OCI-LY7 (cell line): ENCODE measurements around the gene ATG4B. TPM values are rescaled to one million over a fixed set of nuclear protein-coding genes. Genes with fewer than 3 reads are reported as not detected.

Experiments used
- BruUV-seq: library from RNA; stranded (reverse); fragments of 400-500 nt; replicated peaks from 2 replicates; lab custom pipeline; 2021; lab: Mats Ljungman, UMichigan
- CTCF ChIA-PET: fragments of 300-600 bp; sonication (Branson Sonifier 250); formaldehyde crosslinking; loops from one replicate; lab custom pipeline; 2022; ENCODE audit warnings: antibody characterized with exemption; ENCODE audit not compliant: unreplicated experiment; lab: Charles Lee
- POLR2A ChIA-PET: fragments of 300-600 bp; sonication (Branson Sonifier 250); formaldehyde crosslinking; loops from one replicate; lab custom pipeline; 2022; ENCODE audit warnings: antibody characterized with exemption; lab: Charles Lee
- DNase-seq: peaks from one replicate; pipeline ENCODE4 v3.0.0-alpha.2; 2015; ENCODE audit warnings: low spot score
- H2AFZ ChIP-seq: fragments of 200-600 bp; sonication (generic), shearing (Covaris generic); 2 replicates; pipeline ENCODE4 v1.6.1; 2014; ENCODE audit warnings: mild to moderate bottlenecking, antibody characterized with exemption, low read length, moderate library complexity
- H3K27ac ChIP-seq: fragments of 200-600 bp; sonication (generic); 2 replicates; pipeline ENCODE4 v1.5.1; 2014; ENCODE audit warnings: mixed run types, low read depth, mild to moderate bottlenecking, moderate library complexity, low read length, inconsistent platforms; ENCODE audit not compliant: poor library complexity, severe bottlenecking
- H3K36me3 ChIP-seq: fragments of 200-600 bp; sonication (generic); 2 replicates; pipeline ENCODE4 v1.6.1; 2014; ENCODE audit warnings: mild to moderate bottlenecking, antibody characterized with exemption, low read length, moderate library complexity, mixed read lengths; ENCODE audit not compliant: insufficient read depth
- H3K4me1 ChIP-seq: fragments of 200-600 bp; sonication (generic); 2 replicates; pipeline ENCODE4 v1.5.1; 2014; ENCODE audit warnings: mild to moderate bottlenecking, low read length; ENCODE audit not compliant: insufficient read depth, poor library complexity, severe bottlenecking
- H3K4me2 ChIP-seq: fragments of 200-600 bp; sonication (generic); 2 replicates; pipeline ENCODE4 v1.6.1; 2014; ENCODE audit warnings: mild to moderate bottlenecking, low read length
- H3K4me3 ChIP-seq: fragments of 200-600 bp; sonication (generic); 2 replicates; pipeline ENCODE4 v1.5.1; 2014; ENCODE audit warnings: mild to moderate bottlenecking, low read depth, low read length; ENCODE audit not compliant: poor library complexity, severe bottlenecking
- H3K79me2 ChIP-seq: fragments of 200-600 bp; sonication (generic); 2 replicates; pipeline ENCODE4 v1.6.1; 2016; ENCODE audit warnings: low read depth, mild to moderate bottlenecking, low read length, moderate library complexity, mixed read lengths; ENCODE audit not compliant: insufficient read depth
- H3K9me2 ChIP-seq: fragments of 200-600 bp; sonication (generic); 2 replicates; pipeline ENCODE4 v1.6.1; 2016; ENCODE audit warnings: mild to moderate bottlenecking, low read length, mixed read lengths; ENCODE audit not compliant: insufficient read depth
- H3K9me3 ChIP-seq: fragments of 200-600 bp; sonication (generic); 2 replicates; pipeline ENCODE4 v1.6.1; 2014; ENCODE audit warnings: mild to moderate bottlenecking, mixed run types, low read length, mixed read lengths
- H4K20me1 ChIP-seq: fragments of 200-600 bp; sonication (generic); 2 replicates; pipeline ENCODE4 v1.6.1; 2014; ENCODE audit warnings: mild to moderate bottlenecking, antibody characterized with exemption, low read length, moderate library complexity, mixed read lengths; ENCODE audit not compliant: insufficient read depth
- CTCF ChIP-seq: fragments of 200-600 bp; sonication (generic); conservative IDR thresholded peaks from 2 replicates; pipeline ENCODE4 v1.5.1; 2014; ENCODE audit warnings: mild to moderate bottlenecking, antibody characterized with exemption, low read length, moderate library complexity, mixed read lengths
- EZH2phosphoT487 ChIP-seq: fragments of 200-600 bp; sonication (generic); IDR thresholded peaks from 2 replicates; pipeline ENCODE4 v1.6.1; 2018; ENCODE audit warnings: low read depth, borderline replicate concordance, mild to moderate bottlenecking, mixed run types, antibody characterized with exemption, low read length, moderate library complexity, mixed read lengths
- intact Hi-C: fragments of 100-400 bp; cut with micrococcal nuclease; formaldehyde crosslinking; loops from one replicate; pipeline ENCODE4 v1.10.0; 2022; ENCODE audit not compliant: unreplicated experiment
- total RNA-seq, 2 experiments: library from RNA; depleted of rRNA in 1 of 2; stranded (reverse); fragments of >200 nt in 1 of 2; shearing (Covaris generic) in 1 of 2; gene quantifications; 2 replicates each; pipeline ENCODE4 v1.2.3, GENCODE V29; 2014 to 2022

The ATG4B gene
- total RNA-seq, 2 experiments from 2014 or later: 72.4 to 133 TPM

- Histone ChIP-seq H3K27ac (no peak overlapping the region), H3K79me2 (peaks cover 12% of the 10 kb centered on the region; the same call in 1 of the 2 replicates), H2AFZ (no peak overlapping the region), H3K4me3 (no peak overlapping the region), H3K4me1 (no peaks in the 10 kb centered on the region), H3K9me2 (no peaks in the 10 kb centered on the region), H3K9me3 (no peaks in the 10 kb centered on the region), H3K36me3 (peaks cover 67% of the 10 kb centered on the region), H3K4me2 (no peak overlapping the region), H4K20me1 (no peaks in the 10 kb centered on the region)
- intact Hi-C loops: no loop called here
- ChIA-PET POLR2A (no interaction called here), CTCF (no interaction called here)
- DNase-seq: no peak
- TF ChIP-seq EZH2phosphoT487 (no peak), CTCF (no peak)
- no TSS peak for BruUV-seq
These were observed 15.8 kb downstream of the ATG4B start for GRCh38 chr2:241653210-241653750.

GRCh38 chr2:241654551-241654950 is 17.1 kb downstream of the ATG4B start:
- no peak overlapping the region for H3K27ac ChIP-seq
- POLR2A ChIA-PET: interaction anchor here (0.6 kb wide), 2 partner anchors 14 to 431 kb away, joined by 3 to 11 read pairs; no protein-coding TSS in a partner anchor
- H2AFZ ChIP-seq: no peak overlapping the region
- no TSS peak for BruUV-seq
- TF ChIP-seq EZH2phosphoT487 (no peak), CTCF (no peak)
- CTCF ChIA-PET: no interaction called here
- intact Hi-C loops: no loop called here
- H3K4me3 ChIP-seq: no peak overlapping the region
- H3K4me1 ChIP-seq: no peaks in the 10 kb centered on the region
- DNase-seq: no peak
- no peaks in the 10 kb centered on the region for H3K79me2 ChIP-seq
- no peaks in the 10 kb centered on the region for H3K9me2 ChIP-seq
- no peaks in the 10 kb centered on the region for H3K9me3 ChIP-seq
- H3K36me3 ChIP-seq: peaks cover 76% of the 10 kb centered on the region
- no peaks in the 10 kb centered on the region for H4K20me1 ChIP-seq
- no peak overlapping the region for H3K4me2 ChIP-seq

- Histone ChIP-seq H3K9me3 (no peaks in the 10 kb centered on the region), H3K36me3 (peaks cover 87% of the 10 kb centered on the region), H3K4me2 (no peak overlapping the region), H3K4me3 (no peak overlapping the region), H3K9me2 (no peaks in the 10 kb centered on the region), H3K27ac (no peak overlapping the region), H4K20me1 (no peaks in the 10 kb centered on the region), H3K4me1 (no peaks in the 10 kb centered on the region), H2AFZ (no peak overlapping the region), H3K79me2 (no peaks in the 10 kb centered on the region)
- intact Hi-C loops: no loop called here
- ChIA-PET POLR2A (no interaction called here), CTCF (no interaction called here)
- BruUV-seq: no TSS peak
- no peak for DNase-seq
- TF ChIP-seq CTCF: no peak
- no peak for TF ChIP-seq EZH2phosphoT487
These were observed 18.2 kb downstream of the ATG4B start for GRCh38 chr2:241655516-241656189.
